GM19043 (cell line): ENCODE data around the gene KCNC3.

Experiments used
- ATAC-seq: cut with Tn5 transposase; IDR thresholded peaks from one replicate; pipeline ENCODE4 v1.9.1; 2021; ENCODE audit warnings: low read depth; ENCODE audit not compliant: unreplicated experiment

Gene KCNC3

DNA sequence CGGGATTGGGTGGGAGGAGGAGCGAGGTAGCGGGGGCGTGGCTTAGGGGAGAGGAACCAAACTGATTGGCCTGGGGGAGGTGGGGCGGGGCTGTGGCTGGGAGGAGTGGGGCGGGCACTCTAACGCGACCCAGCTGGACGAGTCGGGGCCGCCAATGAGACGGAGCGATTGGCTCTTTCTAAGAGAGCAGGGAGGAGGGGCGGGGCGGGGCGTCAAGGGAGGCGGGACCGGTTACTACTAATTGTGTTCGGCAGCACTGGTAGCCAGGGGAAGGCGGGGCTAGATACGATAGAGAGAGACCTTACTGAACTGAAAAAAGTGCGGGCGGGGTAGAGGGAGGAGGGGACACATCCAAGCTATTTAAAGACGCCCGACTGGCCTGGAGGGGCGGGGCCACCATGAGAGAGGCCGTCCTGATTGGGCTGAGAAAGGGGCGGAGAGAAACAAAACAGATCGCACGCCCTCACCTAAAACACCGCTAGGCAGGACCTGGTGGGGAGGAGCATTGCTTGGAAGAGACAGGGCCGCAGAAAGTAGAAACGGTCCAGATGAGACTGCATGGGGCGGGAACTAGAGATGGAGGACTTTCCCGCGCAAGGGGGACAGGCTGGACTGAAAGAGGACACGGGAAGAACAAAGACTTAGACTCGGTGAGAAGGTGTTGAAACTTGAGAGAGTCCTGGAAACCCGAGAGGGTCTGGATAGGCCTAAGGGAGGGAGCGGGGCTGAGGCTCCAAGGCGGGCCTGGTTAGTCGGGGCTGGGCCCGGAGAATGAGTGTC lies at the start of gene KCNC3:
TSS of gene KCNC3 (minus strand) at position 232 of the 780 bp plus-strand sequence. CDS start 295 bp downstream, outside the sequence.
- peak; percentile 49 for ATAC-seq

DNA sequence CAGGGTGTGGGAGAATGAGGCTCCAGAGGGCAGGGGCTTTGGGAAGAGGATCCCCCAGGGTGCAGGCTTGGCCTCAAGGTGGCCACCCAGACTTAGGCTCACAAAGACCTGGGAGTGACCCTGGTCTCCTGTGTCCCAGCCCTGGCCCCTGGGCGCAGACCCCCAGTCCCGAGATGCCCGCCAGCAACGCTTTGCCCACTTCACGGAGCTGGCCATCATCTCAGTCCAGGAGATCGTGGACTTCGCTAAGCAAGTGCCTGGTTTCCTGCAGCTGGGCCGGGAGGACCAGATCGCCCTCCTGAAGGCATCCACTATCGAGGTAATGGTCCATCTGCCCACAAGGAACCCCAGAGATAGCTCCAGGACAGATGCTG lies 49.7 kb upstream of the KCNC3 start:
- no peak for ATAC-seq

DNA sequence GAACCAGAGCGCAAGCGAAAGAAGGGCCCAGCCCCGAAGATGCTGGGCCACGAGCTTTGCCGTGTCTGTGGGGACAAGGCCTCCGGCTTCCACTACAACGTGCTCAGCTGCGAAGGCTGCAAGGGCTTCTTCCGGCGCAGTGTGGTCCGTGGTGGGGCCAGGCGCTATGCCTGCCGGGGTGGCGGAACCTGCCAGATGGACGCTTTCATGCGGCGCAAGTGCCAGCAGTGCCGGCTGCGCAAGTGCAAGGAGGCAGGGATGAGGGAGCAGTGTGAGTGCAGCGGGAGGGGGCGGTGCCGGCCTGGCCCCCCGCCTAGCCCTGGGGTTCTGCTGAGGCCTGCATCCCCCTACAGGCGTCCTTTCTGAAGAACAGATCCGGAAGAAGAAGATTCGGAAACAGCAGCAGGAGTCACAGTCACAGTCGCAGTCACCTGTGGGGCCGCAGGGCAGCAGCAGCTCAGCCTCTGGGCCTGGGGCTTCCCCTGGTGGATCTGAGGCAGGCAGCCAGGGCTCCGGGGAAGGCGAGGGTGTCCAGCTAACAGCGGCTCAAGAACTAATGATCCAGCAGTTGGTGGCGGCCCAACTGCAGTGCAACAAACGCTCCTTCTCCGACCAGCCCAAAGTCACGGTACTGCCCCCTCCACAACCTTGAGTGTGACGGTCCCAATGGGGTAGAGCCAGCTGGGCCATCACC lies 49.1 kb upstream of the KCNC3 start:
- no peak for ATAC-seq

DNA sequence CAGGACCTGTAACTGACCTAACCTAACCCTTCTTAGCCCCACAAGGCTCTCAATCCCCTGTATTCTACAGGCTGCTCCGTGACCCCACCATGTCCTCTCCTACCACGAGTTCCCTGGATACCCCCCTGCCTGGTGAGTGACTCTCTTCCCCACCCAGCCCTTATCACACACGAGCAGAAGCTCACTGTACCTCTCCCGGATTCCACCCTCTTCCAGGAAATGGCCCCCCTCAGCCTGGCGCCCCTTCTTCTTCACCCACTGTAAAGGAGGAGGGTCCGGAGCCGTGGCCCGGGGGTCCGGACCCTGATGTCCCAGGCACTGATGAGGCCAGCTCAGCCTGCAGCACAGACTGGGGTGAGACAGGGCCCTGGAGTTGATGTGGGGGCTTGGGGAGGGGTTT lies 48.3 kb upstream of the KCNC3 start:
- no peak for ATAC-seq

DNA sequence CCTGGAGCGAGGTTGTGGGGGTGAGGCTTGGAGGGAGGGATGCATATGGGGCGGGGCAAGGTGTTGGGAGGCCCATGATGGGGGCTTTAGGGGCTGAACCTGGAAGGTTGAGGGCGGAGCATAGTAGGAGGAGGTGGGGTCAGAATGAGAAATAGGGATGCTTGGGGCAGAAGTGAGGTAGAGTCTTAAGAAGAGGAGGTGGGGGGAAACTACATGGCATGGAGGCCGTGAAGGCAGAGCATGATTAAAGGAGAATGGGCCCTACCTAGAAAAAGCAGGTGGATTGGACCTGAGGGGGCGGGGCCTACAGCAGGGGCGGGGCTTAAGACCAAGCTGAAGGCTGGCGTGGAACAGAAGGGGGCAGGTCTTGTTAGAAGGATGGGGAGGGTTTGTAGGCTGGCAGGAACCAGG lies 47.9 kb upstream of the KCNC3 start:
- no peak for ATAC-seq

DNA sequence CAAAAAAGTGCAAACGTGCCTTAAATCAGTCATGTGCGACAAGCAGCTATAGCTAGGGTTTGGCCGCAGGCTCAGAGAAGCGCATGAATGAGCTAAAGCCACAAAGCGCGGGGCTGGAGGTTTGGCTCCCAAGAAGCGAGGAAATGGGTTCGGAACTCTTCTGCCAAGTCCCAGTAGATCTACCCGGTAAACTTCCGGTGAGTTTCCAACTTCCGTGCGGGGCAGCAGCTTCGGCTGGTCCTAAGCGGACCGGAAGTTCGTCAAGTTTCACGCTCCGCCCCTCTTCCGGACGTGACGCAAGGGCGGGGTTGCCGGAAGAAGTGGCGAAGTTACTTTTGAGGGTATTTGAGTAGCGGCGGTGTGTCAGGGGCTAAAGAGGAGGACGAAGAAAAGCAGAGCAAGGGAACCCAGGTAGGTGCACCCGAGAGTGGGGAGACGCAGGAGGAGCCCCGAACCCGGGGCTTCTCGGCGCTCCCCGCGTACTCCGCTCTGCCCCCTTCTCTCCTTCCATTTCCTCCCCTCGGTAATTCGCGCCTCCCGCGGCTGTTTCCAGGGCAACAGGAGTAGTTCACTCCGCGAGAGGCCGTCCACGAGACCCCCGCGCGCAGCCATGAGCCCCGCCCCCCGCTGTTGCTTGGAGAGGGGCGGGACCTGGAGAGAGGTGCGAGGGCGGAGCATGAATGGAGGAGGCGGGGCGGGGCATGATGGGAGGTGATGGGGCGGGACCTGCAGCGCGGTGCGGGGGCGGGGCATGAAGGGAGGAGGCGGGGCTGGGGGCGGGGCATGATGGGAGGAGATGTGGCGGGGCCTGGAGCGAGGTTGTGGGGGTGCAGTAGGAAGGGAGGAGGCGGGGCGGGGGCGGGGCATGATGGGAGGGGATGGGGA lies 47.2 kb upstream of the KCNC3 start, which contains the start of gene NR1H2:
TSS of gene NR1H2 (plus strand) at position 292 of the 885 bp plus-strand sequence. CDS start 1,149 bp downstream, outside the sequence.
- ATAC-seq = peak; percentile 71

DNA sequence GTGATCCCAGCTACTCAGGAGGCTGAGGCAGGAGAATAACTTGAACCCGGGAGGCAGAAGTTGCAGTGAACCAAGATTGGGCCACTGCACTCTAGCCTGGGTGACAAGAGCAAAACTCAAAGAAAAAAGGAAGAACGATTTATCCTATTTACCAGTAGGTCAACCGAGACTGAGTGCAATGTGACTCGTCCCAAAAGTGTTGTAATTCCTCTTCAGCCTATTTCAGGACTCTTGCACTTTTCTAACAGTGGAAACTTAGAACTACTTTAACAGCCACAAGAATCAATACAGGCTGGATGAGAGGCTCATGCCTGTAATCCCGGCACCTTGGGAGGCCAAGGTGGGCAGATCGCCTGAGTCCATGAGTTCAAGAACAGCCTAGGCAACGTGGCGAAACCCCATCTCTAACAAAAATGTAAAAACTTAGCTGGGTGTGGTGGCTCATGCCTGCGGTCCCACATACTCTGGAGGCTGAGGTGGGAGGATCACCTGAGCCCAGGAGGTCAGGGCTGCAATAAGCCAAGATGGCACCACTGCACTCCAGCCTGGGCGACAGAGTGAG lies 42.8 kb upstream of the KCNC3 start:
- ATAC-seq = no peak

DNA sequence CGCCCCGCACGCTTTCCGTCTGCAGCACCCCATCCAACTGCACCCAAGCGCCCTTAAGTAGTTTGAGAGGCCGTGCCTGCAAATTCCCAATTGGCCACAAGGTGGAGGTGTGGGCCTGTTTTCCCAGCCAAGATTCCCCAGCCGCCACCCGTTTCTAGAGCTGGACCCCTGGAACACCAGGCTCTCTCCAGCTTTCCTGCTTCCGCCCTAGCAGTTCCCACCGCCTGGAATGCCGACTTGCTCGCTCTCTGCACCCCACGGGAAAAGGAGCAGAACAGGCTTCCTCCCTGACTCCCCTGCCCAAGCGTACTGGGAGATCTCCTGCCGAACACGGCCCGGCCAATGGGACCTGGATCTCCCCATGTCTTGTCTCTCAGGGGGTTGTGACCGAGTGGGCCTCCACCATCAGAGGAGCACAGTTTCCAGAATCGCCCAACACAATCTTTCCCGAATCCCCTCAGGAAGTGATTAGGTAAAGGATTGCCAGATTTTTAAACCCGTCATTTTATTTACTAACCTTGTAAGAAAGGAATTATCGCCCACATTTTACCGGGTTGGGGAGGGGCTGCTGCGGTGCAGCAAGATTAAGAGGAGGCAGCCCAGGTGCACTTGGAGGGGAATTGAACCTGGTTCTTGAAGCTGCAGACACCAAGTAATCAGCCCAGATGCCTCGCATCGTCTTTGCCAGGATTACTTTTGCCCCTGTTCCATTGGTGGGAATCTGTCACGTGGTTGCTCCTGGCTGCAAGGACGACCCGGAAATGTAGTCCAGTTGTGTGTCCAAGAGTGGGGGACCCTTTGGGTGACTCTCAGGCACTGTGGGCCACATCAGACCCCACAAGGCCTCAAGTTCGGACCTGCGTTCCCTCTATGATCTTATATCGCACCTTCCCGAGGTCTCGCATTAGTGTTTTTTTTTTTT lies 39.7 kb upstream of the KCNC3 start:
- no peak for ATAC-seq

DNA sequence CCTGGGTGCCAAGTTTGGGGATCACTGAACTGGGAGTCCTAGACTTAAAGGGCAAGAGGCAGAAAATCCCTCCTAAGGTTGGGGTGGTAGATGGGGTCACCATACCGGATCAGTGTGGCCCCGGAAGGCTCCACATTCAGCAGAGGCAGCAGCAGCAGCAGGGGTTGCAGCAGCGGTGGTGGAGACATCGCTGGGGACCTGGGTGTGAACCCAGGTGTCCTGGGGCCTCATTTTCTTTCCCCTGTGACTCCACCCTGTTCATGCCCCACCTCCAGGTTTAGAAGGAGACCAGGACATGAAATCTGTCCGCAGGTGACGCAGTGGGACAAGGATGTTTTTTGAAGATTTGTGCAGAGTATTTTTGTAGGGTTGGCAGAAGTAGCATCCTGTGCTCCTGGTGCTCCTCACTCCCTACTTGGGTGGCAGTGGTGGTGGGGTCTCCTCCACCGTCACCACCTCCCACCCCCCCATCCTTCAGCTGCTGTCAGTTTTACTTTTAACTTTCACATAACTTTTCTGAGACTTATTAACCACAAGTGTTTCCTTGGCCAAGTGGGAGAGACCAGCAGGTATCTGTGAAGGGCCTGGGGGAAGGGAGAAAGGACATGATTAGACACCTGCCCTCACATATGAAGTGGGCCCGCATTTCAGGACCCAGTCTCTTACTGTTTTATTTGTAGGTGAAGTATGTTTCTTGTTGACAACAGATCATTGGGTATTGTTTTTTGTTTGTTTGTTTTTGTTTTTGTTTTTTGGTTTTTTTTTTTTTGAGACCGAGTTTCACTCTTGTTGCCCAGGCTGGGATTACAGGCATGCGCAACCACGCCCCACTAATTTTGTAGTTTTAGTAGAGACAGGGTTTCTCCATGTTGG lies 36.5 kb upstream of the KCNC3 start, which contains the start of gene NAPSA:
TSS of gene NAPSA (minus strand) at position 206 of the 873 bp plus-strand sequence. CDS start at position 188, 18 bp downstream.
- ATAC-seq = no peak

DNA sequence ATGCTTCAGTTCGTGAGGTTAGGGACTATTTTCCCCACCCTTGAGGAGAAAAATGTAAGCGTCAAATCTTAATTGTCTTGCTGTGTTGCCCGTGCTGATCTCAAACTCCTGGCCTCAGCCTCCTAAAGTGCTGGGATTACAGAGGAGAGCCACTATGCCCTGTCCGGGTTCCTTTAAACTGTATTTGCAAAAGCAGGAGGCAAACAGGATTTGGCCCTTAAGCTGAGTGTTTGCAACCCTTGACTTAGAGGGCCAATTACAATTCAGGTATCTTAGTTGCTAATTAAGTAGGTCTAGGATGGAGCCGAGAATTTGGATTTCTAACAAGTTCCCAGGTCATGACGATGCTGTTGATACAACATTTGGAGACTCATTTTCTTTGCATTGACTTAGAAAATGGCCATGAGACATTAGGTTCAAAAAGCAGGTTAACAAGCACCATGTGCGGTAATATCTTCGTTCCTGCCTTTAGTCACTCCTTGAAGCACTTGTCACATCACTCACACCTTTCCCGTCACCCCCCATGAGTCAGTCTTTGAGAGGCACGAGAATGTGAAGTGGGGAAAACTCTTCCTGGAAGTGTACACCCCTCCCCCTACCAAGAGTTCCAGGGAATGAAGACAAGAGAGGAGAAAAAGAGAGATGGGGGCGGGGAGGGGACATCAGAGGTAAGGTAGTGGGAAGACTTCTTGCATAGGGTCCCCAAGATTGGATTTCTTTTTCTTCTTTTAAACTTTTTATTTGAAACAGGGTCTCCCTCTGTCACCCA lies 33.7 kb upstream of the KCNC3 start:
- ATAC-seq = no peak

DNA sequence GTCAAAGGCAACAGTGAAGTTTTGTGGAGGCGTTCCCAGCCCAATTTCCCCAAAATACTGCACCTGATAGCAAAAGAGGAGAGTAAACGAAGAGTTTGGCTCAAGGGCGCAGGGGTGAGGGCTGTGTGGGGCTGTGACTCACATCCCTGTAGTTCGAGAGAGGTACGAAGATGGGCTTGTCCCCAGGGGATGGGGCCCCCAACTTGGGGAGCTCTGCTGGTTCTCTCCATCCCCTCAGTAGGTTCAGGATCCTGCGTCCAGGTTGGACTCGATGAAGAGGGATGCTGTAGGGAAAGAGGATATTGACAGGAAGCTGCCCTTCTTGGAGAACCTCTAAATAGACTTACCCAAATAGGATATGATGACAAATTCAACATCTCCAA lies 32.8 kb upstream of the KCNC3 start:
- no peak for ATAC-seq

DNA sequence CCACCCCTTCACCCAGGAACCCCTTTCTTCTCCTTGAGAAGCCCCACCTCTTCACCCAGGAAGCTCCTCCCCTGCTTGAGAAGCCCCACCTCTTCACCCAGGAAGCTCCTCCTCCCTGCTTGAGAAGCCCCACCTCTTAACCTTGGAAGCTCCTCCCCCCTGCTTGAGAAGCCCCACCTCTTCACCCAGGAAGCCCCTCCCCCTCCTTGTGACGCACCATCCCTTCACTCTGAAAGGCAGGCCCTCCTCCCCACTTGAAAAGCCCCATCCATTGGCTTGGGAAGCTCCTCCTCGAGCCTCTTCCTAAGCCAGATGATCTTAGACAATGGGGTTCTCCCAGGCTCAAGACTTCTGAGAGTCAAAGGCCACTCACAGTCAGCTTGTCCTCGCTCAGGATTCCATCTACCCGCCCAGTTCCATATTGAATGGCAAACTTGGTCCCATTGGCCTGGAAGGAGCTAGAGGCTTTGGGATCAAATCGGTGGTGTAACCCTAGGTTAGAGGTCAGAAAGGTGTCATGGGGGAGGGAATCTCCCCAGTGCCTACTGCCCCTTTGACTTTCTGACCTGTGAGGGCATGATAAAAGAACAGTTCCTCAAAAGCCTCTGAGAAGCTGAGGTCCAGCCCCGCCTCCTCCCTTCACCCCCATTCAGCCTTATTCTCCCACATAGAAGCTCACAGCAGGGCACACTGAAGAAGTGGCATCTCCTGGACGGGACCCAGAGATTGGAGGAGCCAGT lies 32.3 kb upstream of the KCNC3 start:
- no peak for ATAC-seq

DNA sequence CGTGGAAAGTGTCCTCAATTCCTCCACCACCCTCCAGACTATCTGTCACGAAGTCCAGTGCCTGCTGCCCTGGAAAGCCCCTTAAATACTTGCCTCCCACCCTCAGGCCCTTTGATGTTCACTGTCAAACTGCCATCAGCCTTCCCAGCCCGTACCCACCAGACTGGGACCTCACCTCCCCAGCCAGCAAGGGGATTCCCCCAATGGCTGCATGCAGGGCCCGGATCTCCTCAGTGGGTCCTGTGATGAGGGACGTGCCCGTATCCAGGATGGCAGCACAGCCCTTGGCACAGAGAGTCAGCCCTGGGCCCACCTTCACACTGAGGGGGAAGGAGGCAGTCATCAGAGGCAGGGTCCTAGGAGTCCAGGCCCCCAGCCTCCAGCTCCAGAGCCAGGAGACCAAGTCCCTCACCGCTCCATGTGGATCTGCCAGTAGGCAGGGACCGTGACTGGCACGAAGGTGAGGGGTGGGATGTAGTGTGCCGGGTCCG lies 30.2 kb upstream of the KCNC3 start:
- ATAC-seq = no peak

DNA sequence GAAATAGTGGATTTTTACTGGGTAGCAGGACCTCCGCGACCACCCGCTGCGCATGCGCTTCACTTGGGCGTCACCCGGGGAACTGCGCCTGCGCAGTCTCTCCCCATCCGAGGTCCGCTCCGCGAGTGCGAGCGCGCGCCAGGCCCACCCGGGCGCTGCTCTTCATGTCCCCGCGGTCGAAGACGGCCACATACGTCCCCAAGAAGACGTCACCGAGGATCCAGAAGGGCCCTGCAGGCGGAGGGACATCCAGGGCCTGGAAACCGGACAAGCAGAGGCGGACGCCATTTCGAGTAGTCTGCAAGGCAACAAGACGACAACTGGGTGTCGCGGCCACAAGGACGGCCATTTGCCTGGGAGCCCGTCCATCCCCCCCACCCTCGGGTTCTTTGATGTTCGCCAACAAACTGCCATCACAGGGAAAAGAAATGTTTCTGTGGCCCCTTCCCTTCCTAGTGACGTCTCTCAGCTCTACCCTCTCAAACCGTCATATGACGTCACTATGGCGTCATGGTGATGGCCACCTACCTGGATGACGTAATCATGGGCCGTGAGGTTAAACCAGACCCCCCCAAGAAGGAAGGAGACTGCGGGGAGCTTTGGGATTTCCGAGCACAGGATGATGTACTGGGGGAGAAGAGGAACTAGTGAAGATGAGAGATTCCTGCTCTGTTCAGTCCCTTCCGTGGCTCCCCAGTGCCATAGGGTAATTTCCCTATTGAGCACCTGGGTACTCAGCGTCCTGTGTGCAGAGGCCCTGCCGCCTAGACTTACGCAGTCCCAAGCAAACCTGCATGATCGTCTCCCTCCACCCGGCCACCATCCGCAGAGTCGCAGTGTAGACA lies 29.5 kb upstream of the KCNC3 start:
- ATAC-seq = no peak

DNA sequence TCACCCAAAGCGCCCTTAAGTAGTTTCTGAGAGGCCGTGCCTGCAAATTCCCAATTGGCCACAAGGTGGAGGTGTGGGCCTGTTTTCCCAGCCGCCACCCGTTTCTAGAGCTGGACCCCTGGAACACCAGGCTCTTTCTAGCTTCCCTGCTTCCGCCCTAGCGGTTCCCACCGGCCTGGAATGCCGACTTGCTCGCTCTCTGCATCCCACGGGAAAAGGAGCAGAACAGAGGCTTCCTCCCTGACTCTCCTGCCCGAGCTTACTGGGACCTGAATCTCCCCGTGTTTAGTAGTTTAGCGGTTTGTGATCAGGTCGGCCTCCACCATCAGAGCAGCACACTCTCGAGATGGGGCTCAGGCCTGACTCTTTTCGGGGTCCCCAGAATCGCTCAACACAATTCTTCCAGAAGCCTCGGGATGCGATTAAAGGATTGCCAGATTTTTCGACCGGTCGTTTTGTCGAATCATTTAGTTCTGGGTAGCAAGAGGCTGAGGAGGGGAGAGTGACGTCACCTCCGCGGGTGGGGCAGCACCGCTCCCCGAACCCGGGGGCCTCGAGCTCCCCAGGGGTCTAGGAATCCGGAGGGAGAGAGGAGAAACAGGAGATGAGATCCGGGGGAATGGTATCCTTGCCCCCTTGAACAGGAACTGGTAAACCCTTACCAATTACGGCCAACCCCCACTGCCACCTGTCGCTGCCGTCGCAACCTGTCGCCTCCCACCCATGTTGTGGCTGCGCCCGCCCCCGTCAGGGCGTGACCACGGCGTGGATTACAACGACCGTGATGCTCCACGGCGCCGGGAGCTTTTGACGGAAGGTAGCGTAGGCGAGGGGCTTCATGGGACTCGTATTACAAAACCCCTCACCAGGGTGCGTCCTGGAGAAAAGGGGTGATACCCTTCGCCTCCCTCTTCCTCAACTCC lies 28.3 kb upstream of the KCNC3 start:
- no peak for ATAC-seq
